ENCODE data around the gene SCAF1.

DNA sequence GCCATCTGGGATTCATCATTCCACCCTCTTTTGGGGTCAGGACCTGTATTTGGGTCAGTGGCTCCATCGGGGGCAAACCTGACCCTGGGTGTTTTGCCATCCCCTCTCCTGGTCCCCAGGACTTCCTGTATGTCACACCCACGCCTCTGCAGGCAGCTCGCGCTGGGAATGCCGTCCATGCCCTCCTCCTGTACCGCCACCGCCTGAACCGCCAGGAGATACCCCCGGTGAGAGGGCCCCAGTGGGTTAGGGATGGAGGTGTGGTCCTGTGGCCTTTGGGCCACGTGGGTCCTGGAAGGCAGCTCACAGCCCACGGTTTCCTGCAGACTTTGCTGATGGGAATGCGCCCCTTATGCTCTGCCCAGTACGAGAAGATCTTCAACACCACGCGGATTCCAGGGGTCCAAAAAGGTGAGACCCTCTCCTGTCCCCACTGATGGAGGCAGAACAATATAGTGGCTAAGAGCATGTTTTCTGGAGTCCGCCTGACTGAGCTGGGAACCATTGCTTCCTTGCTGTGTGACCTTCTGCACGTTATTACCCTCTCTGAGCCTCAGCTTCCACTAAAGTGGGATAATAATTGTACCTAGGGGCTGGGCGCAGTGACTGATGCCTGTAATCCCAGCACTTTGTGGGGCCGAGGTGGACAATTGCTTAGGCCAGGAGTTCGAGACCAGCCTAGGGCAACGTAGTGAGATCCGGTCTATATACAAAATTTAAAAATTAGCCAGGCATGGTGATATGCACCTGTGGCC is 63.1 kb downstream of the SCAF1 start:
- TF ChIP-seq POLR2A (IDR thresholded peaks at IDR 0.05) = no peak
- TF ChIP-seq, protein P1, sequence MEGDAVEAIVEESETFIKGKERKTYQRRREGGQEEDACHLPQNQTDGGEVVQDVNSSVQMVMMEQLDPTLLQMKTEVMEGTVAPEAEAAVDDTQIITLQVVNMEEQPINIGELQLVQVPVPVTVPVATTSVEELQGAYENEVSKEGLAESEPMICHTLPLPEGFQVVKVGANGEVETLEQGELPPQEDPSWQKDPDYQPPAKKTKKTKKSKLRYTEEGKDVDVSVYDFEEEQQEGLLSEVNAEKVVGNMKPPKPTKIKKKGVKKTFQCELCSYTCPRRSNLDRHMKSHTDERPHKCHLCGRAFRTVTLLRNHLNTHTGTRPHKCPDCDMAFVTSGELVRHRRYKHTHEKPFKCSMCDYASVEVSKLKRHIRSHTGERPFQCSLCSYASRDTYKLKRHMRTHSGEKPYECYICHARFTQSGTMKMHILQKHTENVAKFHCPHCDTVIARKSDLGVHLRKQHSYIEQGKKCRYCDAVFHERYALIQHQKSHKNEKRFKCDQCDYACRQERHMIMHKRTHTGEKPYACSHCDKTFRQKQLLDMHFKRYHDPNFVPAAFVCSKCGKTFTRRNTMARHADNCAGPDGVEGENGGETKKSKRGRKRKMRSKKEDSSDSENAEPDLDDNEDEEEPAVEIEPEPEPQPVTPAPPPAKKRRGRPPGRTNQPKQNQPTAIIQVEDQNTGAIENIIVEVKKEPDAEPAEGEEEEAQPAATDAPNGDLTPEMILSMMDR (IDR thresholded peaks at IDR 0.05) = no peak
